Lower leg skin (tissue), 4 donors: ENCODE measurements around the gene LMF2. TPM values are rescaled to one million over a fixed set of nuclear protein-coding genes. Genes with fewer than 3 reads are reported as not detected.

Source experiments
- DNase-seq, 2 donors: peaks; one replicate each; pipeline ENCODE4 v3.0.0-alpha.2; 2019; ENCODE audit warnings: low spot score in 2 of 2
- H3K4me3 ChIP-seq: fragments of 200-600 bp; sonication (generic); 2 replicates; pipeline ENCODE4 v1.5.1; 2017; ENCODE audit warnings: mild to moderate bottlenecking, low read depth; ENCODE audit not compliant: poor library complexity, severe bottlenecking
- POLR2A ChIP-seq, 2 donors: fragments of 450-650 bp; IDR thresholded peaks; one replicate each; pipeline ENCODE4 v1.6.1; 2016 to 2017; ENCODE audit warnings: antibody characterized with exemption in 2 of 2, mild to moderate bottlenecking in 1 of 2, moderate library complexity in 1 of 2
- WGBS, 2 donors: methylation state at CpG; one replicate each; pipeline ENCODE4 v1.1.5; 2018; 5-methylcytosine and 5-hydroxymethylcytosine counted together
- intact Hi-C: fragments of 100-400 bp; cut with DNase I; formaldehyde crosslinking; loops from one replicate; pipeline ENCODE4 v1.15.0; 2023; ENCODE audit warnings: low total_unique reads
- total RNA-seq, 4 donors: library from RNA; depleted of rRNA; stranded (reverse); fragments of >200 nt; gene quantifications; one replicate each; pipeline ENCODE4 v1.1.0, GENCODE V29; 2016
- TF ChIP-seq, protein P1 (sequence below), 3 donors: fragments of 450-650 bp; IDR thresholded peaks; one replicate each; pipeline ENCODE4 v1.5.1; 2016; ENCODE audit warnings: antibody characterized with exemption in 3 of 3, mild to moderate bottlenecking in 3 of 3, moderate library complexity in 2 of 3

Gene LMF2
- total RNA-seq, 4 donors from 2014 or later: 34.8 to 47.2 (median 38.8) TPM

GRCh38 chr22:50483977-50484853 is 23.3 kb downstream of the LMF2 start:
- no peak overlapping the region for H3K4me3 ChIP-seq
- intact Hi-C loops: no loop called here
- no peak for TF ChIP-seq POLR2A (IDR thresholded peaks at IDR 0.05)
- TF ChIP-seq, protein P1, sequence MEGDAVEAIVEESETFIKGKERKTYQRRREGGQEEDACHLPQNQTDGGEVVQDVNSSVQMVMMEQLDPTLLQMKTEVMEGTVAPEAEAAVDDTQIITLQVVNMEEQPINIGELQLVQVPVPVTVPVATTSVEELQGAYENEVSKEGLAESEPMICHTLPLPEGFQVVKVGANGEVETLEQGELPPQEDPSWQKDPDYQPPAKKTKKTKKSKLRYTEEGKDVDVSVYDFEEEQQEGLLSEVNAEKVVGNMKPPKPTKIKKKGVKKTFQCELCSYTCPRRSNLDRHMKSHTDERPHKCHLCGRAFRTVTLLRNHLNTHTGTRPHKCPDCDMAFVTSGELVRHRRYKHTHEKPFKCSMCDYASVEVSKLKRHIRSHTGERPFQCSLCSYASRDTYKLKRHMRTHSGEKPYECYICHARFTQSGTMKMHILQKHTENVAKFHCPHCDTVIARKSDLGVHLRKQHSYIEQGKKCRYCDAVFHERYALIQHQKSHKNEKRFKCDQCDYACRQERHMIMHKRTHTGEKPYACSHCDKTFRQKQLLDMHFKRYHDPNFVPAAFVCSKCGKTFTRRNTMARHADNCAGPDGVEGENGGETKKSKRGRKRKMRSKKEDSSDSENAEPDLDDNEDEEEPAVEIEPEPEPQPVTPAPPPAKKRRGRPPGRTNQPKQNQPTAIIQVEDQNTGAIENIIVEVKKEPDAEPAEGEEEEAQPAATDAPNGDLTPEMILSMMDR (IDR thresholded peaks at IDR 0.05): no peak
- no peak for DNase-seq
- WGBS, 2 donors: 82 to 85% methylated on average over 24 to 31 of the region's 31 CpGs

GRCh38 chr22:50483556-50483955 is 23.9 kb downstream of the LMF2 start:
- intact Hi-C loops: no loop called here
- H3K4me3 ChIP-seq: no peak overlapping the region
- TF ChIP-seq, protein P1 (IDR thresholded peaks at IDR 0.05): no peak
- no peak for TF ChIP-seq POLR2A (IDR thresholded peaks at IDR 0.05)
- 84 to 93% methylated on average over 6 to 8 of the region's 8 CpGs for WGBS, 2 donors
- DNase-seq: no peak

DNA sequence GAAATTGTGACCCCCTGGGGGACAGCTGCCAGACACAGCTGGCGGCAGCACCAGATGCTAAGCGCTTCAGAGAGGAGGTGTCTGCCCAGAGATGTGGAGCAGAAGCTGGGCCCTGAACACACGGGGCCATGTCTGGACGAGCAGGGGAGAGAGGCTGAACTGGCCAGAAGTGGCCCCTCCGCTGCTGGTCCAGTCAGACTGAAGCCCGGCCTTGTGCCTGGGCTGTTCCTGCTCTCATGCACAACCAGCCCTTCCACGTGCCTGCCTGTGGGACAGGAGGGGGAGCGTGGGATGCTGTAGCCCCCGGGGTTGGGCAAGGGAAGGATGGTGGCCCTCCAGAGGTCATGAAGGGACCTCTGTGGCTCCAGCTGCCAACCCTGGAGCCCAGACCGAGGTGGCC is 24.4 kb downstream of the LMF2 start:
- no peak overlapping the region for H3K4me3 ChIP-seq
- WGBS, 2 donors: 84 to 86% methylated on average over 10 of the region's 10 CpGs
- TF ChIP-seq, protein P1 (IDR thresholded peaks at IDR 0.05): no peak
- TF ChIP-seq POLR2A (IDR thresholded peaks at IDR 0.05): no peak
- no peak for DNase-seq
- intact Hi-C loops: no loop called here

GRCh38 chr22:50482107-50483074 is 25.1 kb downstream of the LMF2 start:
- 47 to 74% methylated on average over 5 to 11 of the region's 35 CpGs for WGBS, 2 donors
- intact Hi-C loops: no loop called here
- DNase-seq: no peak
- TF ChIP-seq, protein P1 (IDR thresholded peaks at IDR 0.05): no peak
- TF ChIP-seq POLR2A (IDR thresholded peaks at IDR 0.05): no peak
- no peak overlapping the region for H3K4me3 ChIP-seq

DNA sequence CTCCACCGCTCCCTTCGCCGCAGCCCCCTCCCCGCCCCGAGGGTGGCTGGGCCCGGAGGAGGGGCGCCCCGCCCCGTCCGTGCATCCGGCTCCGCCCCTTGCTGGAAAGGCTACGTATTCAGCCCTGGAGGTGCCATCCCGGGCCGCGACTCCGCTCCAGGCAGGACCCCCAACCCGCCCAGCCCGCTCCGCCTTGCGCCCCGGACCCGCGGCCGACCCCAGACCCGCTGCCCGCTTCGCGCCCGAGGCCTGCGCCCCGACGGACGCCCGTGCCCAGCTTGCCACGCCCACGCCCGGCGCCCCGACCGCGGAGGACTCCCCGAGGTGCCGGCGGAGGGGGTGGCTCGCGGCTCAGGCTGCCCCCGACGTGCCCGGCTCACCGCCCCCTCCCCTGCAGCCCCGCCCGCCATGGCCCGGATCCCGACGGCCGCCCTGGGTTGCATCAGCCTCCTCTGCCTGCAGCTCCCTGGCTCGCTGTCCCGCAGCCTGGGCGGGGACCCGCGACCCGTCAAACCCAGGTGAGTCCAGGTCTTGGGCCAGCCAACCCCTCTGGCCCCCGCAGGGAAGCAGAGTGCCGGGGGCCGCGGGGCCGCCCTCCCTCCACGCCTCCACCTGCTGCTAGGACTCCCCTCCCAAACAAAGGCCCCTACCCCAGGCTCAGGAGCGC is 25.9 kb downstream of the LMF2 start, which contains the start of gene ADM2:
Gene ADM2, plus strand, starts transcription at position 104 of the 667 bp plus-strand sequence. Its CDS starts 305 bp downstream, at position 409.
- no peak for DNase-seq
- no peak within 1 kb of the TSS for H3K4me3 ChIP-seq
- intact Hi-C loops: no loop called here
- WGBS, 2 donors: 2 to 4% methylated on average over 7 to 46 of the region's 70 CpGs
- TF ChIP-seq POLR2A (IDR thresholded peaks at IDR 0.05): no peak
- TF ChIP-seq, protein P1 (IDR thresholded peaks at IDR 0.05): no peak
